Erythroblast (primary cell): ENCODE results near the gene DTD1.

Experiments
- GATA1 ChIP-seq: IDR thresholded peaks from 2 replicates; pipeline ENCODE4 v1.6.1; 2011; ENCODE audit warnings: low read depth, mild to moderate bottlenecking, control low read depth, low read length, moderate library complexity
- POLR2A ChIP-seq: IDR thresholded peaks from 2 replicates; pipeline ENCODE4 v1.6.1; 2011; ENCODE audit warnings: mild to moderate bottlenecking, low read length

DNA sequence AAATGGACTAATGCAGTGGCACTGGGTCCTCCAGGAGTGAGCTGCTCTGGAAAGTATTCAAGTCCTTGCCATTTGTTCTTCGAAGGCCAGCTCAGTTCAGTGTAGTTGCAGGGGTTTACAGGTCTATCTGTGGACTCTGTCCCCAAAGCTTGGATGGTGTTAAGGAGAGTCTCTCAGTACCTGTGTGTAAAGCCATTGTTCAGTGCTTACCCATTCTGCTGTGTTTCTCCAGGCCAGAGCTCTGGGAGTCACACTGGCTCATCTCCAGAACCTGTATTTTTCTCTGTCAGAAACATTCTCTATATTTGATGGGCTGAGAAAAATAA, 66.6 kb downstream of the DTD1 start:
- no peak for TF ChIP-seq POLR2A
- TF ChIP-seq GATA1 = no peak
